ENCODE results near the gene SC5D. TPM values are rescaled to one million over a fixed set of nuclear protein-coding genes. Genes with fewer than 3 reads are reported as not detected.

SC5D gene
- total and polyA plus RNA-seq, 3 experiments from 2014 or later, result 7.8 to 23.6 (median 21.9) TPM

DNA sequence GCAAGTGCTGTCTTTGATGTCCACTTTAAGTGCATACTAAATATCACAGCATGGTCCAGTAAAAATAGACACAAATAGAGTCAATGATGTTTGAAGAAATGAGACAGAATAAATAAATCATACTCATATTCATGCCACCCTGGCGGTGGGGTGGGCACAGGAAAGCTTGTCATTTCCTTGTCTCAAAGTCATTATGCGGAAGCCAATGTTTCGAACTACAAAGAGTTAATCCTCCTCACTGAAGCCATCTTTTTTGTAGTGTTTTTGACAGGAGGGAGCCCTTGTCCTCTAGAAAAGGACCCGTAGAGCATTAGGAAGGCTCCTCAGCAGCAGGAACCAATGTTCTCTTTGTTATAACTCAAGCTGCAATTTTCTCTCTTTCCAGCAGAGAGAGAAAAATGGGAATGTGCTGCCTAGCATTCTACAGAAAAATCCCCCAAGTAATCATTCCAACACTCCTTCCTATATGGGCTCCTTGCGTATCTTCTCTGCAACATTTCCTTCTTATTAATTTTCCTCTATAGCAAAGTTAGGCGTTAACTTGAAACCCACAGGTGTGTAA is 30.6 kb downstream of the SC5D start:
- no peaks in the 10 kb centered on the region for H3K27me3 ChIP-seq (ENCODE audit: insufficient read depth, low read length, poor library complexity, severe bottlenecking)
- H3K27ac Mint-ChIP-seq, result no peak overlapping the region
- no peaks in the 10 kb centered on the region for H3K36me3 ChIP-seq (ENCODE audit: insufficient read depth, low read length)
- H3K4me3 ChIP-seq (ENCODE audit: low read length), result no peak overlapping the region
- peaks cover 28% of the 10 kb centered on the region for H3K4me1 ChIP-seq (ENCODE audit: insufficient read depth, low read length)
- ChIA-PET POLR2A (no interaction called here), CTCF (interaction anchor here (1.5 kb wide), 1 partner anchor 268 kb away, joined by 3 read pairs; no protein-coding TSS in a partner anchor)
- H3K36me3 Mint-ChIP-seq, result no peaks in the 10 kb centered on the region
- H3K4me1 Mint-ChIP-seq, result peaks cover 10 to 23% (median 15%) of the 10 kb centered on the region in 3 donors
- H3K9me3 ChIP-seq (ENCODE audit: low read length), result no peaks in the 10 kb centered on the region
- no peaks in the 10 kb centered on the region for H3K9me3 Mint-ChIP-seq
- H3K4me3 Mint-ChIP-seq, result no peak overlapping the region
- H3K27ac ChIP-seq (ENCODE audit: low read depth, low read length), result no peak overlapping the region
- DNase-seq, result no peak
- H3K27me3 Mint-ChIP-seq, result peaks cover 2 to 8% of the 10 kb centered on the region in 2 donors

GRCh38 chr11:121326230-121326629 is 33.7 kb downstream of the SC5D start:
- no peaks in the 10 kb centered on the region for H3K36me3 ChIP-seq (ENCODE audit: insufficient read depth, low read length)
- no peak overlapping the region for H3K27ac Mint-ChIP-seq
- peaks cover 28% of the 10 kb centered on the region for H3K4me1 ChIP-seq (ENCODE audit: insufficient read depth, low read length)
- H3K27ac ChIP-seq (ENCODE audit: low read depth, low read length), result no peak overlapping the region
- H3K4me3 Mint-ChIP-seq, result no peak overlapping the region
- ChIA-PET CTCF (interaction anchor here (1.3 kb wide), 1 partner anchor 261 kb away, joined by 3 read pairs; no protein-coding TSS in a partner anchor), POLR2A (no interaction called here)
- no peaks in the 10 kb centered on the region for H3K9me3 Mint-ChIP-seq
- no peaks in the 10 kb centered on the region for H3K9me3 ChIP-seq (ENCODE audit: low read length)
- no peaks in the 10 kb centered on the region for H3K27me3 ChIP-seq (ENCODE audit: insufficient read depth, low read length, poor library complexity, severe bottlenecking)
- no peaks in the 10 kb centered on the region for H3K36me3 Mint-ChIP-seq
- peaks cover 2 to 3% of the 10 kb centered on the region in 2 donors for H3K27me3 Mint-ChIP-seq
- H3K4me1 Mint-ChIP-seq, result peaks cover 5 to 13% (median 8%) of the 10 kb centered on the region in 3 donors
- no peak overlapping the region for H3K4me3 ChIP-seq (ENCODE audit: low read length)
- DNase-seq, result no peak

- H3K9me3 ChIP-seq (ENCODE audit: low read length), result no peaks in the 10 kb centered on the region
- H3K4me3 Mint-ChIP-seq, result no peak overlapping the region
- no peak overlapping the region for H3K4me3 ChIP-seq (ENCODE audit: low read length)
- H3K27me3 Mint-ChIP-seq, result peaks cover 0 to 8% of the 10 kb centered on the region in 2 donors
- no peaks in the 10 kb centered on the region for H3K9me3 Mint-ChIP-seq
- H3K36me3 ChIP-seq (ENCODE audit: insufficient read depth, low read length), result no peaks in the 10 kb centered on the region
- peaks cover 0 to 5% (median 0%) of the 10 kb centered on the region in 3 donors for H3K4me1 Mint-ChIP-seq
- H3K36me3 Mint-ChIP-seq, result no peaks in the 10 kb centered on the region
- H3K27me3 ChIP-seq (ENCODE audit: insufficient read depth, low read length, poor library complexity, severe bottlenecking), result no peaks in the 10 kb centered on the region
- no peak overlapping the region for H3K27ac Mint-ChIP-seq
- ChIA-PET POLR2A (no interaction called here), CTCF (interaction anchor here (1.3 to 2.7 kb wide), 2 partner anchors 260 to 264 kb away, joined by 3 to 10 read pairs; no protein-coding TSS in a partner anchor)
- no peak overlapping the region for H3K27ac ChIP-seq (ENCODE audit: low read depth, low read length)
- DNase-seq, result no peak
- H3K4me1 ChIP-seq (ENCODE audit: insufficient read depth, low read length), result peaks cover 19% of the 10 kb centered on the region
These were observed 35.0 kb downstream of the SC5D start for GRCh38 chr11:121327553-121327952.

DNA sequence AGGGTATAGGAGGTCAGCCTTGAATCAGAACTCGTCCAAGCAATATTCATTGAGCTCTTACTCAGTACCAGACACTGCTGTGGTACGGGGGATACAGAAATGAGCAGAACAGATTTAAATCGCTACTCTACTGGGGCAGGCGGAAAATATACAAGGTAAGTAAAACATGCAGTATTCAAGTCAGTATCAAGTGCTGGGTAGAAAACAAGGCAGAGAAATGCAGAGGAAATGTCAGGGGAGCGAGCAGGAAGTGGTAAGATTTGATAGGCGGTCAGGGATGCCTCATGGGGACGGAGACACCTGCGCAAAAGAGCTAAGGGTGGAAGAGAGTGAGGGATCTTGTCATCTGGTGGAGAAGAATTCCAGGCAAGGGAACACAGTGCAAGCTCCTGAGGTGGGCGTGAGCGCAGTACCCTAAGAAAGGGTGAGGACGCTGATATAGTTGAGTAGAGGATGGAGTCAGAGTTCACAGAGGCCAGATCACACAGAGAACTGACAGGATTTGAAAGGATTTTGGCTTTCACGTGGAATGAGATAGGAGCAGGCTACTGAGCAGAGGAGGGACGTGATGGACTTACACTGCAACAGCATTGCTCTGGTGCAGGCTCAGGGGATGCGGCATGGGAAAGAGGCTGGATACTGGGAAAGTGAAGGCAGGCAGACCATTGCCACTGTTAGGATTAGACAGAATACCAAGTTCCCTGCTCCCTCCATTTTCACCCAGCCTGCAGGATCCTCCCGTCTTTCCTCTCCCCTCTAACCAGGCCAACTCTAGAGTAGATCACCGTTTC is 35.8 kb downstream of the SC5D start:
- no peaks in the 10 kb centered on the region for H3K36me3 Mint-ChIP-seq
- H3K4me1 ChIP-seq (ENCODE audit: insufficient read depth, low read length), result peaks cover 19% of the 10 kb centered on the region
- no peaks in the 10 kb centered on the region for H3K36me3 ChIP-seq (ENCODE audit: insufficient read depth, low read length)
- peaks cover 0 to 9% of the 10 kb centered on the region in 2 donors for H3K27me3 Mint-ChIP-seq
- H3K9me3 ChIP-seq (ENCODE audit: low read length), result no peaks in the 10 kb centered on the region
- peaks cover 0 to 5% (median 0%) of the 10 kb centered on the region in 3 donors for H3K4me1 Mint-ChIP-seq
- POLR2A ChIA-PET, result no interaction called here
- no peaks in the 10 kb centered on the region for H3K9me3 Mint-ChIP-seq
- peak in 2 of 5 donors; percentile 14 to 57 for DNase-seq
- H3K27me3 ChIP-seq (ENCODE audit: insufficient read depth, low read length, poor library complexity, severe bottlenecking), result no peaks in the 10 kb centered on the region
- CTCF ChIA-PET, result interaction anchor here (1.0 to 2.7 kb wide), 3 partner anchors 121 to 263 kb away, joined by 3 to 10 read pairs (median 3); no protein-coding TSS in a partner anchor
- H3K27ac Mint-ChIP-seq, result no peak overlapping the region
- H3K27ac ChIP-seq (ENCODE audit: low read depth, low read length), result no peak overlapping the region
- H3K4me3 Mint-ChIP-seq, result no peak overlapping the region
- H3K4me3 ChIP-seq (ENCODE audit: low read length), result no peak overlapping the region

DNA sequence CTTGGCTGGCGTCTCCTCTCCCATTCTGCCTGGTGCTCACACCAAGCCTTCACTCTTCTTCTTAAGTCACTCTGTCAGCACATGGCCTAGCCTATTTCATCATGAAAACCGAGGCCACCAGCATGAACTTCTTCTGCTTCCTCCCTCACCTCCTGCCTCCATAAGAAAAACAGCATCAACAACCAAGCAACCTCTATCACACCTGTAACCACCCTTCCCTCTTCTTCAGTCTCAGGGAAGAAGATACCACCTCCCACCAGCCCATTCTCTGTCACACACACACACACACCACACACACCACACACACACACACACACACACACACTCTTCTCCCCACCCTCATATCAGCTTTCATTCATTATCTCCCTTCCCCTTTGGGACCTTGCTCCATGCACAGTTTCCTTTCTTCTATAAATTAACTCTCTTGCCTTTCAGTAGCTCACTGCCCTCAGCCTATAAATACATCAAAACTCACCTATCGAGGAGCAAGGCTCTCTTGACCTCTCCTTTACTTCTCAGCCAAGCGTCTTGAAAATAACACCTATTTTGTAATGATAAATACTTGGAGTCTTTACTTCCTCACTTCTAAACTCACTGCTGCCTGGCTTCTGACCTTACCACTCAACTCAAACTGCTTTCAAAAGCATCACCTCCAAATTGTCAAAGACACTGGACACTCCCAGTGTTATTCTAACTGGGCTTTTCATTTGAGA is 36.6 kb downstream of the SC5D start:
- H3K27ac Mint-ChIP-seq, result no peak overlapping the region
- peaks cover 0 to 8% (median 1%) of the 10 kb centered on the region in 3 donors for H3K4me1 Mint-ChIP-seq
- H3K4me3 Mint-ChIP-seq, result no peak overlapping the region
- DNase-seq, result peak in 2 of 5 donors; percentile 6 to 14
- ChIA-PET CTCF (interaction anchor here (1.0 to 2.7 kb wide), 2 partner anchors 120 to 262 kb away, joined by 3 to 10 read pairs; no protein-coding TSS in a partner anchor), POLR2A (no interaction called here)
- Histone ChIP-seq H3K36me3 (ENCODE audit: insufficient read depth, low read length) (no peaks in the 10 kb centered on the region), H3K27ac (ENCODE audit: low read depth, low read length) (no peak overlapping the region), H3K4me3 (ENCODE audit: low read length) (no peak overlapping the region), H3K4me1 (ENCODE audit: insufficient read depth, low read length) (peaks cover 19% of the 10 kb centered on the region), H3K27me3 (ENCODE audit: insufficient read depth, low read length, poor library complexity, severe bottlenecking) (no peaks in the 10 kb centered on the region), H3K9me3 (ENCODE audit: low read length) (no peaks in the 10 kb centered on the region)
- H3K9me3 Mint-ChIP-seq, result no peaks in the 10 kb centered on the region
- H3K27me3 Mint-ChIP-seq, result peaks cover 3 to 12% of the 10 kb centered on the region in 2 donors
- H3K36me3 Mint-ChIP-seq, result no peaks in the 10 kb centered on the region

DNA sequence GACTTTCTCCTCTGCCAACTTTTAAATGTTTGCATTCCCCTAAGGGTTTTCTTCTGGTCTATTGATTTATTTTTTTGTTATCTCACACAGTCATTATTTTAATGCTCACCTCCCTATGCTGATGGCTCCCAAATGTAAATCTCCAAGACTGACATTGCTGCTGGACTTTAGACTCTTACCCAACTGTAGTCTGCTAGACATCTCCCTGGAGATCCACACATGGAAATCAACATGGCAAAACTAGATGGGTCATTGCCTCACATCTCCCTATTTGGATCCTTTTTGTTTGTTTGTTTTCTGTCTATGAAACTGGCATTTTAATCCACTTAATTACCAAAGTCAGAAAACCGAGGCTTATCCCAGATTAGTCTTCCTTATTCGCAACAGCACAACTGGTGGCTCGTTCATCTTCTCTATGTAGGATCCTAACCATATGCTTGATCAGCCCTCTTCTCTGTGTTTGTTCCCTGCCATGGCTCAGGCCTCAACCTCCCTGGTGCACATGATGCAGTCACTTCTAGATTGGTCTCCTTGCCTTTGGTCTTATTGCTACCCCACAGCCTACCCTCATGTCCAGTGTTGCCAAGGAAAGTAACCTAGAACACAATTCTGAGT is 37.3 kb downstream of the SC5D start:
- DNase-seq, result no peak
- H3K9me3 Mint-ChIP-seq, result no peaks in the 10 kb centered on the region
- no peaks in the 10 kb centered on the region for H3K36me3 ChIP-seq (ENCODE audit: insufficient read depth, low read length)
- H3K27me3 Mint-ChIP-seq, result peaks cover 4 to 12% of the 10 kb centered on the region in 2 donors
- H3K27ac ChIP-seq (ENCODE audit: low read depth, low read length), result no peak overlapping the region
- H3K36me3 Mint-ChIP-seq, result no peaks in the 10 kb centered on the region
- no peak overlapping the region for H3K27ac Mint-ChIP-seq
- no peak overlapping the region for H3K4me3 Mint-ChIP-seq
- POLR2A ChIA-PET, result no interaction called here
- peaks cover 23% of the 10 kb centered on the region for H3K4me1 ChIP-seq (ENCODE audit: insufficient read depth, low read length)
- H3K27me3 ChIP-seq (ENCODE audit: insufficient read depth, low read length, poor library complexity, severe bottlenecking), result no peaks in the 10 kb centered on the region
- no peaks in the 10 kb centered on the region for H3K9me3 ChIP-seq (ENCODE audit: low read length)
- H3K4me3 ChIP-seq (ENCODE audit: low read length), result no peak overlapping the region
- peaks cover 3 to 13% (median 4%) of the 10 kb centered on the region in 3 donors for H3K4me1 Mint-ChIP-seq
- CTCF ChIA-PET, result no interaction called here

- H3K4me3 ChIP-seq (ENCODE audit: low read length), result no peak overlapping the region
- H3K4me1 ChIP-seq (ENCODE audit: insufficient read depth, low read length), result peaks cover 23% of the 10 kb centered on the region
- Mint-ChIP-seq H3K4me1 (peaks cover 3 to 13% (median 4%) of the 10 kb centered on the region in 3 donors), H3K27me3 (peaks cover 7 to 12% of the 10 kb centered on the region in 2 donors), H3K9me3 (no peaks in the 10 kb centered on the region), H3K27ac (no peak overlapping the region), H3K4me3 (no peak overlapping the region), H3K36me3 (no peaks in the 10 kb centered on the region)
- no peaks in the 10 kb centered on the region for H3K9me3 ChIP-seq (ENCODE audit: low read length)
- H3K27me3 ChIP-seq (ENCODE audit: insufficient read depth, low read length, poor library complexity, severe bottlenecking), result no peaks in the 10 kb centered on the region
- POLR2A ChIA-PET, result no interaction called here
- no peak overlapping the region for H3K27ac ChIP-seq (ENCODE audit: low read depth, low read length)
- H3K36me3 ChIP-seq (ENCODE audit: insufficient read depth, low read length), result no peaks in the 10 kb centered on the region
- CTCF ChIA-PET, result no interaction called here
- no peak for DNase-seq
These were observed 38.3 kb downstream of the SC5D start for GRCh38 chr11:121330614-121331435.
